HG03521 (cell line): ENCODE measurements around the gene FBXW7.

Source experiments
- ATAC-seq: cut with Tn5 transposase; IDR thresholded peaks from one replicate; pipeline ENCODE4 v1.9.1; 2021; ENCODE audit warnings: mild to moderate bottlenecking, moderate library complexity; ENCODE audit not compliant: unreplicated experiment

Gene FBXW7, protein sequence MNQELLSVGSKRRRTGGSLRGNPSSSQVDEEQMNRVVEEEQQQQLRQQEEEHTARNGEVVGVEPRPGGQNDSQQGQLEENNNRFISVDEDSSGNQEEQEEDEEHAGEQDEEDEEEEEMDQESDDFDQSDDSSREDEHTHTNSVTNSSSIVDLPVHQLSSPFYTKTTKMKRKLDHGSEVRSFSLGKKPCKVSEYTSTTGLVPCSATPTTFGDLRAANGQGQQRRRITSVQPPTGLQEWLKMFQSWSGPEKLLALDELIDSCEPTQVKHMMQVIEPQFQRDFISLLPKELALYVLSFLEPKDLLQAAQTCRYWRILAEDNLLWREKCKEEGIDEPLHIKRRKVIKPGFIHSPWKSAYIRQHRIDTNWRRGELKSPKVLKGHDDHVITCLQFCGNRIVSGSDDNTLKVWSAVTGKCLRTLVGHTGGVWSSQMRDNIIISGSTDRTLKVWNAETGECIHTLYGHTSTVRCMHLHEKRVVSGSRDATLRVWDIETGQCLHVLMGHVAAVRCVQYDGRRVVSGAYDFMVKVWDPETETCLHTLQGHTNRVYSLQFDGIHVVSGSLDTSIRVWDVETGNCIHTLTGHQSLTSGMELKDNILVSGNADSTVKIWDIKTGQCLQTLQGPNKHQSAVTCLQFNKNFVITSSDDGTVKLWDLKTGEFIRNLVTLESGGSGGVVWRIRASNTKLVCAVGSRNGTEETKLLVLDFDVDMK

DNA sequence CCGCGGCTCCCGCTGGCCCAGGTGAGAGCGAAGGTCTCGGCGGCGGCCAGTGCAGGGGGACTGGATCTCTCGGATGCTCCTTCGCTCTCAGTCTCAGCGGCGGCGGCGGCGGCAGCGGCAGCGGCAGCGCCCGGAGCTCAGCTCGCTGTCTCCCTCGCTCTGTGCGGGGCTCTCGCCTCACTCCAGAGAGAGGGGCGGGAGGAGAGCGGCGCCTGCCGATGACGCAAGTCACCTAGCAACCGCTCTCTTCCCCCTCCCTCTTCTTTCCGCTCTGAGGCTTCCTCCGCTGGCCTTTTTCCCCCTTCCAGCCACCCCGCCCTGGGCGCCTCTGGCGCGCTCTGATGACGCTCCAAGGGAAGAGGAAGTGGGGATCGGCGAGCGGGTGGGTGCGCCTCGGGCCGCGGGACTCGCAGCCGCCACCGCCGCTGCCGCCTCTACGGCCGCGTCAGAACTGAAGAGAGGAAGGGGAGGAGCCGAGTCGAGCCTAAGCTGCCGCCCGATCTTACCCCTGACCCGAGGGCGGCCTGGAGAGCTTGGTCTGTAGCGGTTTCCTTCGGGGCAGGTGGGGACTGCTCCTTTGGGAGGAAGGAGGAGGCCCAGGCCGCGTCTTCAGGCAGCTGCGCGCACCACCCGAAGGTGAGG, at the start of gene FBXW7:
Gene FBXW7, minus strand, starts transcription at position 190 of the 642 bp plus-strand sequence. CDS start 124,289 bp downstream, outside the sequence.
- ATAC-seq: peak; percentile 90

DNA sequence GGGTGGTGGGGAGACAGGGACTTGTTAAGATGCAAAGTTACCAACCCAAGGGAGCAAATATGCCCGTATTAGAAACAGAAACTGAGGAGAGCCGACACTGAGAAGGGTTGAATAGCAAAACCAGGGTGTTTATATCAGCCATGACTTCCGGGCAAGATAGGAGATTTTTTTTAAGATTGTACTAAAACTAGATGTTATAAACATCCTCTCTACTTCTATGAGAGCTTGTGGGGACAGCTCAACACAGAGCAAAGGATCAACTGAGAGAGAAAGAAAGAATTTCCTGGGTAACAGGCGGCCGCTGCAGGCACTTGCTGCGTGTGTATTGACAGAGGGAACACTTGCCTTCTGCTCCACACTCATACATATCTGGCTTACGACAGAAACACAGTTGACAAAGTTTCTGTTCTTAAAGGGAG, 49.1 kb upstream of the FBXW7 start:
- no peak for ATAC-seq

DNA sequence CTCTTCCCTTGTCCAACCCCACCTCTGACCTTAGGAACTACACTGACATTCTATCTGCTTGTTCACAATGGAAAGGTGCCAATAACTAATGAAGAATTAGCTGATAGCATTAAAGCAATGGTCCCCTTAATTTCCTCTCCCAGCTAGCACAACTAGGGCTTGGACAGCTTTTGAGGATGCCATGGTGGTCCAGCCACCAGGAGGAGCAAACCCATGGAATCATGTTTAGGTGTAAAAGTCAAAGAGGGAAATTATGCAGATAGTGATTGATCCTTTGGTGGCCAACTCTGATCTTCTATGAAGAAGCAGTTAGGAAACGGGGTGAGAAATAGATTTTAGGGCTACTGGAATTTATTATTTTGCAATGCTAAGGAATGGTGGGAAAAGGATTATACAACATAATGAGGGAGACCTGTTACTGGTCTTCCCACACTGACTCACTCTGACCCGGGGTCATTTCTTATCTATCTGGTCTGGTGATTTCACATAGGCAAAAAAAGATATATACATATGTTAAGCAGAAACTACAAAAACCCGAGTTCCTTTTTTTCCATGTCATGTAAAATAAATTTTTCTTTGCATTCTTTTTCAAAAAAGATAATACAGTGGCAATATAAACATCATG, 45.8 kb upstream of the FBXW7 start:
- no peak for ATAC-seq

DNA sequence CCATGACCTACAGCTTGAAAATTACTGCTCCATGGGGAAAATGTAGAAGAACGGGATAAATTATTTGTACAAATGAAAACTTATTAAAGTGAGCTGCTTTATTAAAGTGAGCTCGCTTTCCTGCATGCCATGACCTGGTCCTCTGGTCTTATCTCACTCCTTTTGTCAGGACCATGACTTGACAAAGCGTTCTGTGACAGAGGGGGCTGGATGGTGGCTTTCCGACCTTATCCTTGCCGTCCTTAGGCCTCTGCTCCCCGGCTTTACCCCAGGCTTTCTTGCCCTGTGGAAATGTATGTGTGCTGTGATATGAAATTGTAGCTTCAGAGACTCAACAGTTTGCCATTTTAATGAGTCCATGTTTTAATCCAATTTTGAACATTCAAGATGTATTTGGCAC, 44.0 kb upstream of the FBXW7 start:
- no peak for ATAC-seq

DNA sequence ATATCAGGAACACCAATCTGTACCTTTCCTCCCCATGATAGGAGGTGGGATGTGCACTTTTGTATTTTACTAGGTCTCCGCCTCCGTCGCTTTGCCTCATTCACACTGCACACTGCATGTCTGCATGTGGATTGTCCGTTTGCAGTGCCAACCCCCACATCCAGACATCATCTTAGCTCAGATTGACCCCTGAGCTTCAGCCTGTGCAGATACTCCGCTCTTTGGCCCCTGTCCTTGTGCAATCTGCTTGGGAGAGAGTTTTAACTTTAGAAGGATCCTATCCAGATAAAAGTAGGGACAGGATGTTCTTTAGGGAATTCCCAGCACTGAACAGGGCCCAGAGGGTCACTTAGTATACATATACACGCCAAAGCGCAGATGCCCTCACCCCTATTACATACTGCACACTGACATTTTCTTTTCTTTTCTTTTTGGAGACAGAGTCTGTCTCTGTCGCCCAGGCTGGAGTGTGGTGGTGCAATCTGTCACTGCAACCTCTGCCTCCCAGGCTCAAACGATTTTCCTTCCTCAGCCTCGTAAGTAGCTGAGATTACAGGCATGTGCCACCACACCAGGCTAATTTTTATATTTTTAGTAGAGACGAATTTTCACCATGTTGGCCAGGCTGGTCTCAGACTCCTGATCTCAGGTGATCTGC, 43.3 kb upstream of the FBXW7 start:
- no peak for ATAC-seq

DNA sequence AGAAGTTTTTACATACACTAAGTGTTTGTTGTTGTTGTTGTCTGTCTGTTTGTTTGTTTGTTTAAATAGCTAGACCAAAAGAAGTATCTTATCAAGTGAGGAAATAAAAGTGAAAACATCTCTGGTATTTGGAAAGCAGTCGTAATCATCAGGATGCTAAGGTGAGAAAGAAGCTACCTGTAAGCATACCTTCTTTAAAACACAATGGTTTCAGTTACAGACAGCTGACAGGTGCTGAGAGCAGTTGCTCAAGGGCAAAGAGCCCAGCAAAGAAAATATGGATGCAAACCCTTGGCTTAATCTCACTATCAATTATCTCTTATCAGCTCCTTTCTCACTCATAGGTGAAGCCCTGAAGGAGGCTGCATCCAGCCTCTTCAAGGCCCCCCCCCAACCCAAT, 42.8 kb upstream of the FBXW7 start:
- no peak for ATAC-seq

DNA sequence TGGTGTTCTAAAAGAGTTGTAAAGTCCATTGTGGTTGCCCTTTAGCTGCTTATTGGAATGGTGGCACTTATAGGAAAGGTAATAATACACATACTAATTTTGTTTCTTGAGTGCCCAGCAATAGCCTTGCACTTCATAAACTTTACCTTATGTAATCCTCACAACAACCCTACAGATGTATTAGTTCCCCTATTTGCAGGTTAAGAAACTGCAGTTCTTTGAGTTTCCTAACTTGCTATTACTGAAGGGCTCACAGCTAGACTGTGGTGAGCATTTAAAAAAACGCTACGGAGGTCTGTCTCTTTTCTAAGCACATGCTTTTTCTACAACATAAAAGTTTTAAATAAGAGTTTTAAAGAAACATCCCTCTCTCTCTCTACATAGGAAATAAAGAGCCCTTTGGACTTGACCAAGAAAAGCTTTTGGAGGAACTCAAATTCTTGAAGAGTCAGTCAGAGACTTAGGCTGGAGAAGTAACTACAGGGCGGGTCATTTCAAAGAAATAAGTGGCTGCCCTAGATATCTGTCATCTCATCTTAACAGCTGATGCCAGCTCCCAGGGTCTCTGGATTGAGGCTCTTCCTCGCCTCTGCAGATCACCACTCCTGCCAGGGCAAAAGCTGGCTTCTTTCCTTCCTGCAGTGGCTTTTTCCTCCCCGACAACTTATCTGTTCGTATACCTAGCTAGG, 42.0 kb upstream of the FBXW7 start:
- peak; percentile 65 for ATAC-seq

DNA sequence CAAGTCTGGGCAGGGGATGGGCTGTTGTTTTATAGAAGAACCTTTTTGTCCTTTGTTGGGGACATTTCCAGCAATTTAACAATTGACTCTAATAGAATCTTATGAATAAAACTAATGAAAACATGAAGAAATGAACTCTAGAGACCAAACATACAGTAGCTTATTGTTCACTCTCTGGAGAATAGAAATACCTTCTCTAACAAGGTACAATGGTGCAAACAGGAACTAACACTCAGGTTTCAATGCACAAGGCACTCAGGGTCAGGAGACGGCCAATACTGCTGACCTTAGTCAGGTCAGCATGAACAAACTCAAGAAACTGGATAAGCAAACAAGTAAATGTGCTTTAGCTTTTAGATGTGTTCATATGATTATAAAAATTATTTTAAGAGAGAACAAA, 39.6 kb upstream of the FBXW7 start:
- ATAC-seq: no peak

DNA sequence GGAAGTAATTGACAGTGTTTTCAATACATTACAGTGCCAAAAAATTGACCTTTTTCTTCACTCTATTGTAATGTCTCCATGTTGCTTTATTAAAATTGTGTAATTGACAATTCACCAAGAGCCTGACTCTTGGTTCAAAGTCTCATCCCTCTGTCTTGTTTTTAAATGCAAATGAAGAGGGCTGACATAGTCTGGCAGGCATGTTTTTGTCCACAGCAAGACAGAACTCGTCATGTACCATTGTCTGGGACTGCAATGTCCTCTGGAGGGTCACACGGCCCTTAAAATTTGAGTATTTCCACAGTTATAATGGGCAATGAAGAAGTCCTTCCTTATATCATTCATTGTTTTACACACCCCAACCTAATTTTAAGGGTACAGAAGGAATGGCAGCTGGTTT, 38.0 kb upstream of the FBXW7 start:
- no peak for ATAC-seq

DNA sequence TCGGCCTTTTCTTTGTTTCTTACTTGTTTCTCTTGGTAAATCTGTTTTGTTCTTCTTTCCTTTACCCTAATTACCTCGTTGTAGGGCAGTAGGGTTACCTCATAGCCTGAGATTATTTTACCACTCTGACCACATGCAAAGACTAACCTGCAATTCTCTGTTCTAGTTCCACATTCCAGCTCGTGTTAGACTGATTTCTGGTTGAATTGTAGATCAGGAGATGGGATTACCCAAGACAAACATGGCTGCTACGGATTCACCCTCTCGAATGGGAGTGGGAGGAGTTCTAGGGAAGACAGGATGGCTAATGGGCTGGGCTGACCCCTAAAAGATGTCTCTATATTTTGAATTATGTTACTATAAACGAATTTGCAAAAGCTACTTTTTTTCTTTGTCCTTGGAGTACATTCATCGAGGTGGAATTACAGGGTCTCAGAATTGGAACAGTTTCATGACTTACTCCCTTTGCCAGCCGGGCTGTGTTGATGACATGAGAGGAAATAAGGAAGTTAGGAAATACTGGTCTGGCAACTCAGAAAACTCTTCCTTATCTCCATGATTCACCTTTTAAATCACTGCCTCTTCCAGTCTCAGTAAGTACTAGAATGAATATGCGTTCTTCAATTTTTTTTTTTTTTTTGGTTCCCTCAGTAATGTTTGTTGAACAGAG, 36.7 kb upstream of the FBXW7 start:
- ATAC-seq: peak; percentile 62

DNA sequence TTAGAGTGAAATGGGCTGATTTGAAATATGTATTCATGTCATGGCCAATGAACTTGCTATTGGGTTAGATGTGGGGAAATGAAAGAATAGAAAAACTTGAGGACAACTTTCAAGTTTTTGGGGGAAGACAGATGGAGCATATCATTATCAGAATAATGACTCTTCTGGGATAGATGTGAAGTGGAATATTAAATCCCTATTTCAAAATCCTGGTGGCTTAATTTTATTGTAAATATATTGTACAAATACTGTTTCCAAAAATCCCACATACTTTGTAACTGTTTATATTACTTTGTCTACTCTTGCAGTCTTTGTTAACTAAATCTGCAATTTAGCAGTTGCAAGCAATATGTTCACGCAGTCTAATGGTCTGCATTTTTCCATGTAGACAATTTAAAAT, 35.9 kb upstream of the FBXW7 start:
- no peak for ATAC-seq

DNA sequence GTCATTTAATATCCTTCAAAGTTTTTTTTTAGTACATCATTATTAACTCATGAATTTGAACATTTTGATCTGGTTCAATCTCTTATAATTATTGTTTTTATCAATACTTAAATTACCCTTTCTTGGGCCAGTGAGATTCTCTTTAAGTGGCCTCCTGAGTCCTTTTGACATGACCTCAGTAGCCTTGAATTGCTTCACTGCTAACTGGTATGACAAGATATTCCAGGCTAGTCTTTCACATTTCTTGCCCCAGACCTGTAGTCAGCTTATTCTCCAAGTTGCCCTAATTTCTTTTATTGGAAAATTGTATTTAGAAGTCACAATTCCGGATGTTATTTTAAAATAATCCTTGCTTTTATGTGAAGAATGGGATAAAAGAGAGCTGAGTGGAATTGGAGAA, 35.4 kb upstream of the FBXW7 start:
- ATAC-seq: no peak

DNA sequence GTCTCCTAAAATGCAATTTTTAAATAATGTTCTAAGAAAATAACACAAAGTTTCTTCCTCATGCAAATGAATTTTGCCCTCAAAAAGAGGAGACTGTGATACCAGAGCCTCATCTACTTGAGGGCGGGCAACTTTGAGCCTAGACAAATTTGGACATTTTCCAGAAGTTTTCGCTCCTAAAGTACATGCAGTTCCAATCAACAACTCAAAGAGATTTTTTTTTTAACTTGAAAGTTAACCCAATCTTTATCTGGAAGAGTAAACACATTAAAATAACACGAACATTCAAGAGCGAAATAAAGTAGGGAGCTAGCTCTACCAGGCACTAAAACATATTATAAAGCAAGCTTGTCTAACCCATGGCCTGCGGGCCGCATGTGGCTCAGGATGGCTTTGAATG, 29.4 kb upstream of the FBXW7 start:
- ATAC-seq: no peak

DNA sequence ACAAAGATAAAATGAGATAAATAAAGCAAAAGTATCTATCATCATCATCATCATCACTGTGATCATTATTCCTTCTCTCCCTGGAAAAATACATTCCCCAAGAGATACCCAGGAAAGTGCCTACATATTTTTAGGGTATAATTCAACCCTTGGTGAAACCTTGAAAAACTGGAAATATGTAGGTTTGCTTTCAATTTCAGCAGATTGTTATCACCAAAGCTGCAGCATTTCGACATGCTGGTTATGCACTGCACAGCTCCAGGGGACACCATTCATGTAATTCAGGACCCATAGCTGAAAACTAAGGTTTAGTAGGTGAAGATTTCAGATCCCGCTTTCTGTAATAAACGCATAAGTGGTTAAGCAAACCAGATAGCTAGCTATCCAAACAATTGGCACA, 28.4 kb upstream of the FBXW7 start:
- no peak for ATAC-seq

DNA sequence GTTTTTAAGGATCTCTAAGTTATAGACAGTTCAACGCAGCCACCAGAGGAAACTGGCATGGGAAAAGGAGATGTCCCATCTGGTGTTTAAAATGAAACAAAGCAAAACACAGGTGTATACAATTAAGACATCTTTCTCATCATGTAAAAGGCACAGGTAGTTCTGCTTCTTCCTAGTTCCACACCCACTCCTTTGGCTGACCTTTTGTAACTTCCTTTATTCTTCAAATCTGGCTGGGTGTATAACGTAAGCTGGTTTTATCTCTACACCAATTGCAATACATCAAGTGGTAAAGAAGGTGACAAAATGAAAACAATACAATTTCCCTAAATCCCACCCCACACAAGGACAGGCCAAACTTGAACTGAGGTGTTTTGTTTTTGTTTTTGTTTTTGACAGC, 27.3 kb upstream of the FBXW7 start:
- ATAC-seq: no peak

DNA sequence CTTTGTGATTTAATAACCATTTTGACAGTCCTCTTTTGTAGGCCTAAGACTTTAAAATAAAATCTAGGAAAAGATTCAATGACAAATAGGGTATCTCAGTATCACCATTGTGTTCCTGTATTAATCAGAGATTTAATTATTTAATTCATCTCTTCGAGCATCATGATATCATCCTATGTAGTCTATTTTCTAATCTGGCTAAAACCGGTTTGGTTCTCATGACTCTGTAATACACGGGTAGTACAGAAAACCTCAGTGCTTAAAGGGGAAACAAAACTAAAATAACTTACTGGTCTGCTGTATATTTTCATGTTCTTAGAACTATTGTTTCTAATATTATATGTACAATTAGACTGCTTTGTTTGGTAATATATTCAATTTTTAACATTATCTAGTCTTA, 23.7 kb upstream of the FBXW7 start:
- no peak for ATAC-seq

DNA sequence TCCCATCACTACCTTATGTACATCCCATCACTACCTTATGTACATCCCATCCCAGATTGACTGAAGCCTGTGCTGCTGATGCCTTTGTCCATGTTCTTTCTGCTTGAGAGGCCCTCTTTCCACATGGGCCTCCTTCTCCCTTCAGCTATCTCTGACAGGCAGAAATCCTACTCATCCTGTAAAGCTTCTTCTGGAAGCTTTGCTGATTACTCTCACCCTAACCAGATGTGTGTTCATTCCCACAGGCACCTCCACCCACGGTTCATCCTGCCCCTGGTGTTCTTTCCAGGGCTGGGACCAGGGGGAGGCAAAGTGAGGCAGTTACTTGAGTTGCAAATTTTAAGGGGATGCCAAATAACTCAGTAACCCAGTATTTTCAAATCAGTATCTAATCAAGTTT, 22.5 kb upstream of the FBXW7 start:
- ATAC-seq: no peak

DNA sequence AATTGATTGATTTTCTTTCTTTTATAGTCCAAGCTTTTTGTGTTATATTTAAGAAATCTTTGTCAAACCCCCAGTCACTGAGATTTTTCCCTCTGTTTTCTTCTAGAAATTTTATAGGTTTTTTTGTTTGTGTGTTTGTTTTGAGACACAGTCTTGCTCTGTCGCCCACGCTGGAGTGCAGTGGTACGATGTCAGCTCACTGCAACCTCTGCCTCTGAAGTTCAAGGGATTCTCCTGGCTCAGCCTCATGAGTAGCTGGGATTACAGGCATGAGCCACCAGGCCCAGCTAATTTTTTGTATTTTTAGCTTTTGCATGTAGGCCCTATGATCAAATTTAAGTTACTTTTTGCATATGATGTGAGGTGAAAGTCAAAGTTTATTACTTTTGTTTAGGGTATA, 20.9 kb upstream of the FBXW7 start:
- no peak for ATAC-seq

DNA sequence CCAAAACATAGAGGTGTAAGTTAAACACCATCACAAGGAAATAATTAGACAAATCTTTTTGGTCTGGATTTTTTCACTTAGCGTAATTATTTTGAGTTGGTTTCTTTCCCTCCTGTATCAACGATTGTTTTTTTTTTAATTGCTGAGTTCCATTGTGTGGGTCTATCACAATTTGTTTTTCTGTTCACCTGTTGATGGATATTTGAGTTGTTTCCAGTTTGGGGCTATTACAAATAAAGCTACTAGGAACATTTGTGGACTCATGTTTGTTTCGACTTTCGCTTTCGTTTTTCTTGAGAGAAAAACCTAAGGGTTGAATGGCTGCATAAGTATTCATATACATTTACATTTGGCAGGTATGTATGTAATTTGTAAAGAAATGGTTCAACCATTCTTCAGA, 20.4 kb upstream of the FBXW7 start:
- ATAC-seq: no peak

DNA sequence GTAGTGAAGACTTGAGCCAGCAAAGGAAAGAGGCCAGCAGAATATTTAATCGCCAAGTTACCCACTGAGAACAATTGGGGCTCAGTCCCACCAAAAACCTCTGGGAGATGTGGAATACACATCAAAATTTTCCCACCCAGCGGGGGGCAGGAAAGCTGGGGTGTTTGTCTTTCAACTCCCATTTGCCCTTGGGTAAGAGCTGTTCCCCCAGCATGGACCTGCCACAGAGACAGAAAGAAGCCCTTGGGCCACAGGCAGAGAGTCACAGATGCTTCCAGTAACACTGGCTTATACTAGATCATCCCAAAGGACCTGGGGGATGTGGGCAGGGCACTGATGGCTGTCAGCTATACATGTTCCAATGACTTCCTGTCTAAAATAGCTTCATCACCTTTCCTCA, 18.9 kb upstream of the FBXW7 start:
- no peak for ATAC-seq
